HFF-Myc (cell line): ENCODE data around the gene RIC1.
"Not testable (repeated sequence)": the region's sequence is repeated elsewhere in the genome, so short reads cannot be mapped to it uniquely, and the experiment has no call there.

Experiments
- DNase-seq: peaks from one replicate; pipeline ENCODE4 v3.0.0-alpha.2; 2011; ENCODE audit warnings: low read depth; ENCODE audit errors: extremely low read depth
- H3K4me3 ChIP-seq: replicated peaks from 2 replicates; pipeline ENCODE4 v1.5.1; 2011; ENCODE audit warnings: low read depth, mild to moderate bottlenecking, control low read depth, low read length
- CTCF ChIP-seq: IDR thresholded peaks from 2 replicates; pipeline ENCODE4 v1.5.1; 2012; ENCODE audit warnings: mild to moderate bottlenecking, low read depth, low read length, control low read depth; ENCODE audit errors: missing control alignments

The RIC1 gene

GRCh38 chr9:5793812-5794211 lies 164.9 kb downstream of the RIC1 start:
- DNase-seq = no peak
- H3K4me3 ChIP-seq = no peak overlapping the region
- no peak for TF ChIP-seq CTCF

- no peak for TF ChIP-seq CTCF
- no peak for DNase-seq
- H3K4me3 ChIP-seq = no peak overlapping the region
These were observed 167.4 kb downstream of the RIC1 start for GRCh38 chr9:5796298-5796697.

- no peak overlapping the region for H3K4me3 ChIP-seq
- no peak for TF ChIP-seq CTCF
- DNase-seq = no peak
These were observed 169.7 kb downstream of the RIC1 start for GRCh38 chr9:5798581-5798980.

- peak; percentile 79 for TF ChIP-seq CTCF
- DNase-seq = peak; percentile 32
- H3K4me3 ChIP-seq = no peak overlapping the region
These were observed 170.4 kb downstream of the RIC1 start for GRCh38 chr9:5799314-5799713.

GRCh38 chr9:5800378-5800777 lies 171.5 kb downstream of the RIC1 start:
- H3K4me3 ChIP-seq, DNase-seq: not testable (repeated sequence)

- DNase-seq = no peak
- no peak for TF ChIP-seq CTCF
These were observed 172.2 kb downstream of the RIC1 start for GRCh38 chr9:5800969-5801738.

GRCh38 chr9:5801739-5802113 lies 172.8 kb downstream of the RIC1 start:
- H3K4me3 ChIP-seq = no peak overlapping the region
- no peak for DNase-seq
- no peak for TF ChIP-seq CTCF

More at GRCh38 chr9:5800969-5801738, 172.2 kb downstream of the RIC1 start:
- H3K4me3 ChIP-seq = no peak overlapping the region
